Activated naive CD4-positive, alpha-beta T cell treated with anti-CD3 and anti-CD28 coated beads, Interleukin-2, amount 50 U/mL, for 16 hours (primary cell): Measurements from ENCODE around the gene OR10H3.
"Not testable (repeated sequence)": the region's sequence is repeated elsewhere in the genome, so short reads cannot be mapped to it uniquely, and the experiment has no call there.

Experiments used
- DNase-seq: peaks from one replicate; pipeline ENCODE4 v3.0.0-alpha.2; 2020

Gene OR10H3

GRCh38 chr19:15779756-15780476, 42.1 kb downstream of the OR10H3 start:
- DNase-seq = no peak

GRCh38 chr19:15780610-15781418, 43.0 kb downstream of the OR10H3 start:
- no peak for DNase-seq

- DNase-seq = no peak
Measured at GRCh38 chr19:15781661-15782060, 43.9 kb downstream of the OR10H3 start.

GRCh38 chr19:15782211-15782610, 44.4 kb downstream of the OR10H3 start:
- DNase-seq = no peak

GRCh38 chr19:15782896-15783295, 45.1 kb downstream of the OR10H3 start:
- not testable (repeated sequence) for DNase-seq

GRCh38 chr19:15787611-15788155, 49.9 kb downstream of the OR10H3 start, which contains the start of gene OR10H5:
TSS of gene OR10H5 (plus strand) at chr19:15787661. CDS start at chr19:15794049, 6,388 bp downstream.
- no peak for DNase-seq

- no peak for DNase-seq
Measured at GRCh38 chr19:15788594-15789270, 50.9 kb downstream of the OR10H3 start.

- DNase-seq = no peak
Measured at GRCh38 chr19:15790096-15790495, 52.3 kb downstream of the OR10H3 start.
